Measurements from ENCODE around the gene ACAP2. TPM values are rescaled to one million over a fixed set of nuclear protein-coding genes. Genes with fewer than 3 reads are reported as not detected.

ACAP2 gene
- total RNA-seq, 1 experiment from 2014 or later, result 57.9 TPM

- intact Hi-C loops (cut with micrococcal nuclease; ENCODE audit: unreplicated experiment) (no loop called here), in situ Hi-C loops (cut with HindIII; ENCODE audit: low pct_unique_long_range_greater_than_20kb, low sequenced_read_pairs) (no loop called here)
- Histone ChIP-seq H3K36me3 (ENCODE audit: control insufficient read depth, insufficient read depth, low read length) (no peaks in the 10 kb centered on the region), H3K4me1 (ENCODE audit: control insufficient read depth, insufficient read depth, low read length) (no peaks in the 10 kb centered on the region), H3K27ac (ENCODE audit: low read length) (no peak overlapping the region), H3K27me3 (ENCODE audit: control insufficient read depth, insufficient read depth, low read length) (no peaks in the 10 kb centered on the region), H3K9me3 (ENCODE audit: control insufficient read depth, insufficient read depth, low read depth, low read length) (no peaks in the 10 kb centered on the region), H3K4me3 (ENCODE audit: low read depth in 2 of 2, low read length in 2 of 2) (no peak overlapping the region)
- POLR2A ChIA-PET, result no interaction called here
- ATAC-seq (no peak), DNase-seq (ENCODE audit: low read depth, low spot score) (no peak)
- TF ChIP-seq, protein P1, sequence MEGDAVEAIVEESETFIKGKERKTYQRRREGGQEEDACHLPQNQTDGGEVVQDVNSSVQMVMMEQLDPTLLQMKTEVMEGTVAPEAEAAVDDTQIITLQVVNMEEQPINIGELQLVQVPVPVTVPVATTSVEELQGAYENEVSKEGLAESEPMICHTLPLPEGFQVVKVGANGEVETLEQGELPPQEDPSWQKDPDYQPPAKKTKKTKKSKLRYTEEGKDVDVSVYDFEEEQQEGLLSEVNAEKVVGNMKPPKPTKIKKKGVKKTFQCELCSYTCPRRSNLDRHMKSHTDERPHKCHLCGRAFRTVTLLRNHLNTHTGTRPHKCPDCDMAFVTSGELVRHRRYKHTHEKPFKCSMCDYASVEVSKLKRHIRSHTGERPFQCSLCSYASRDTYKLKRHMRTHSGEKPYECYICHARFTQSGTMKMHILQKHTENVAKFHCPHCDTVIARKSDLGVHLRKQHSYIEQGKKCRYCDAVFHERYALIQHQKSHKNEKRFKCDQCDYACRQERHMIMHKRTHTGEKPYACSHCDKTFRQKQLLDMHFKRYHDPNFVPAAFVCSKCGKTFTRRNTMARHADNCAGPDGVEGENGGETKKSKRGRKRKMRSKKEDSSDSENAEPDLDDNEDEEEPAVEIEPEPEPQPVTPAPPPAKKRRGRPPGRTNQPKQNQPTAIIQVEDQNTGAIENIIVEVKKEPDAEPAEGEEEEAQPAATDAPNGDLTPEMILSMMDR (IDR thresholded peaks at IDR 0.05), result no peak
- TF ChIP-seq REST (IDR thresholded peaks at IDR 0.05; ENCODE audit: insufficient read depth in 1 of 2, low read depth in 2 of 2, low read length in 1 of 2) (no peak), SIN3A (IDR thresholded peaks at IDR 0.05; ENCODE audit: borderline replicate concordance, insufficient read depth, low read depth, low read length) (no peak), TCF7L2 (IDR thresholded peaks at IDR 0.05; ENCODE audit: low read depth, low read length) (no peak), POLR2AphosphoS5 (IDR thresholded peaks at IDR 0.05; ENCODE audit: low read depth, low read length) (no peak)
- no TSS peak for BruUV-seq (replicated peaks)
- CTCF ChIA-PET, result no interaction called here
Measured at GRCh38 chr3:195416795-195417194, 26.0 kb downstream of the ACAP2 start.

- TF ChIP-seq REST (IDR thresholded peaks at IDR 0.05; ENCODE audit: insufficient read depth in 1 of 2, low read depth in 2 of 2, low read length in 1 of 2) (no peak), SIN3A (IDR thresholded peaks at IDR 0.05; ENCODE audit: borderline replicate concordance, insufficient read depth, low read depth, low read length) (no peak), TCF7L2 (IDR thresholded peaks at IDR 0.05; ENCODE audit: low read depth, low read length) (no peak), POLR2AphosphoS5 (IDR thresholded peaks at IDR 0.05; ENCODE audit: low read depth, low read length) (no peak)
- TF ChIP-seq, protein P1 (IDR thresholded peaks at IDR 0.05), result no peak
- ATAC-seq, result no peak
- intact Hi-C loops (cut with micrococcal nuclease; ENCODE audit: unreplicated experiment) (no loop called here), in situ Hi-C loops (cut with HindIII; ENCODE audit: low pct_unique_long_range_greater_than_20kb, low sequenced_read_pairs) (no loop called here)
- Histone ChIP-seq H3K27me3 (ENCODE audit: control insufficient read depth, insufficient read depth, low read length) (no peaks in the 10 kb centered on the region), H3K9me3 (ENCODE audit: control insufficient read depth, insufficient read depth, low read depth, low read length) (peaks cover 5% of the 10 kb centered on the region; the same call in 1 of the 2 replicates), H3K27ac (ENCODE audit: low read length) (no peak overlapping the region), H3K4me3 (ENCODE audit: low read depth in 2 of 2, low read length in 2 of 2) (no peak overlapping the region), H3K4me1 (ENCODE audit: control insufficient read depth, insufficient read depth, low read length) (no peaks in the 10 kb centered on the region), H3K36me3 (ENCODE audit: control insufficient read depth, insufficient read depth, low read length) (no peaks in the 10 kb centered on the region)
- POLR2A ChIA-PET, result no interaction called here
- CTCF ChIA-PET, result no interaction called here
- BruUV-seq (replicated peaks), result no TSS peak
- DNase-seq (ENCODE audit: low read depth, low spot score), result no peak
Measured at GRCh38 chr3:195411836-195412235, 31.0 kb downstream of the ACAP2 start.
